K562 (cell line): ENCODE measurements around the gene USP24. TPM values are rescaled to one million over a fixed set of nuclear protein-coding genes. Genes with fewer than 3 reads are reported as not detected.

Source experiments
- ARID3B ChIP-seq: fragments of 250-450 bp; sonication (Bioruptor Pico); IDR thresholded peaks from 2 replicates; pipeline ENCODE4 v1.4.0; 2020; ENCODE audit warnings: borderline replicate concordance
- CHCHD3 ChIP-seq: fragments of 250-450 bp; sonication (Bioruptor Pico); IDR thresholded peaks from 2 replicates; pipeline ENCODE4 v2.1.2; 2022; ENCODE audit warnings: mild to moderate bottlenecking
- E2F3 ChIP-seq: fragments of 250-450 bp; sonication (Bioruptor Pico); IDR thresholded peaks from 2 replicates; pipeline ENCODE4 v1.4.0; 2020; ENCODE audit warnings: mild to moderate bottlenecking
- GATAD2B ChIP-seq: fragments of 450-650 bp; IDR thresholded peaks from 2 replicates; pipeline ENCODE4 v1.6.1; 2017; ENCODE audit warnings: mild to moderate bottlenecking, borderline replicate concordance
- GTF2A2 ChIP-seq: IDR thresholded peaks from 2 replicates; pipeline ENCODE4 v1.6.1; 2016; ENCODE audit warnings: mild to moderate bottlenecking, missing genetic modification characterization, missing compliant biosample characterization
- GTF2E2 ChIP-seq: fragments of 200-800 bp; sonication (Bioruptor generic); IDR thresholded peaks from 2 replicates; pipeline ENCODE4 v1.6.1; 2016; ENCODE audit warnings: missing genetic modification characterization, missing compliant biosample characterization
- HNRNPLL ChIP-seq: fragments of 200-400 bp; formaldehyde crosslinking; IDR thresholded peaks from 2 replicates; pipeline ENCODE4 v1.6.1; 2017; ENCODE audit warnings: low read length, low read depth, mild to moderate bottlenecking; ENCODE audit not compliant: poor library complexity, severe bottlenecking
- MAZ ChIP-seq, 2 experiments: fragments of 450-650 bp in 1 of 2; sonication (generic) in 1 of 2; formaldehyde crosslinking; IDR thresholded peaks in 1 of 2; conservative IDR thresholded peaks in 1 of 2; 2 replicates each; pipeline versions ENCODE4 v1.4.0 to v1.5.0; 2020; ENCODE audit warnings: mild to moderate bottlenecking in 1 of 2, missing genetic modification reagents in 1 of 2
- PCBP1 ChIP-seq: fragments of 200-400 bp; formaldehyde crosslinking; IDR thresholded peaks from 2 replicates; pipeline ENCODE4 v1.6.1; 2018; ENCODE audit warnings: mild to moderate bottlenecking, low read depth, low read length; ENCODE audit not compliant: poor library complexity, severe bottlenecking
- PHTF2 ChIP-seq: fragments of 250-450 bp; sonication (Bioruptor Pico); IDR thresholded peaks from 2 replicates; pipeline ENCODE4 v1.5.0; 2021; ENCODE audit warnings: mild to moderate bottlenecking
- POLR2AphosphoS5 ChIP-seq: IDR thresholded peaks from 2 replicates; pipeline ENCODE4 v1.6.1; 2011; ENCODE audit warnings: mild to moderate bottlenecking, low read depth, low read length, moderate library complexity; ENCODE audit not compliant: control insufficient read depth, insufficient read depth
- POLR2B ChIP-seq: fragments of 450-650 bp; IDR thresholded peaks from 2 replicates; pipeline ENCODE4 v1.6.1; 2018; ENCODE audit warnings: low read depth; ENCODE audit not compliant: partially characterized antibody
- POLR2G ChIP-seq: fragments of 200-400 bp; formaldehyde crosslinking; IDR thresholded peaks from 2 replicates; pipeline ENCODE4 v1.6.1; 2017; ENCODE audit warnings: low read depth, mild to moderate bottlenecking, antibody characterized with exemption, low read length, moderate library complexity
- RBBP5 ChIP-seq: fragments of 200-600 bp; sonication (generic); IDR thresholded peaks from 2 replicates; pipeline ENCODE4 v1.6.1; 2012; ENCODE audit warnings: borderline replicate concordance, mild to moderate bottlenecking, low read length, control low read depth, inconsistent platforms; ENCODE audit not compliant: insufficient read depth, poor library complexity, severe bottlenecking
- RBFOX2 ChIP-seq: fragments of 200-400 bp; formaldehyde crosslinking; IDR thresholded peaks from 2 replicates; pipeline ENCODE4 v1.6.1; 2017; ENCODE audit warnings: low read depth, mild to moderate bottlenecking, low read length, moderate library complexity
- SMAD3 ChIP-seq: fragments of 450-650 bp; formaldehyde crosslinking; conservative IDR thresholded peaks from 2 replicates; pipeline ENCODE4 v1.4.0; 2020; ENCODE audit warnings: mild to moderate bottlenecking
- SP2 ChIP-seq: IDR thresholded peaks from 2 replicates; pipeline ENCODE4 v1.6.1; 2011; ENCODE audit warnings: mild to moderate bottlenecking, low read depth, low read length, moderate library complexity; ENCODE audit not compliant: poor library complexity, severe bottlenecking; ENCODE audit errors: extremely low read depth
- TAL1 ChIP-seq: fragments of 450-650 bp; IDR thresholded peaks from 2 replicates; pipeline ENCODE4 v1.6.1; 2016; ENCODE audit warnings: mild to moderate bottlenecking
- WHSC1 ChIP-seq: IDR thresholded peaks from one replicate; pipeline ENCODE4 v1.6.1; 2012; ENCODE audit warnings: low read length, control low read depth, inconsistent platforms
- XRCC3 ChIP-seq: fragments of 450-650 bp; IDR thresholded peaks from 2 replicates; pipeline ENCODE4 v1.6.1; 2017; ENCODE audit warnings: mild to moderate bottlenecking, moderate library complexity
- ZBTB17 ChIP-seq: fragments of 450-650 bp; formaldehyde crosslinking; IDR thresholded peaks from 2 replicates; pipeline ENCODE4 v1.4.0; 2020; ENCODE audit warnings: mild to moderate bottlenecking
- ZFP91 ChIP-seq: sonication (generic); formaldehyde crosslinking; IDR thresholded peaks from 2 replicates; pipeline ENCODE4 v1.8.0; 2022; ENCODE audit warnings: mild to moderate bottlenecking, missing genetic modification reagents
- ZNF583 ChIP-seq: fragments of 250-450 bp; sonication (Bioruptor Pico); IDR thresholded peaks from 2 replicates; pipeline ENCODE4 v1.4.0; 2020
- polyA plus RNA-seq, 8 experiments: library from polyadenylated mRNA; depleted of rRNA in 4 of 8; stranded (reverse) in 5 of 8; unstranded in 3 of 8; fragments of >200 nt; fragmentation: Nextera tagmentation in 2 of 8; fragmentation: Illumina TruSeq in 1 of 8; extraction: Ambion mirVana in 2 of 8; extraction: Trizol in 1 of 8; gene quantifications; 2 replicates each; pipeline versions ENCODE4 v1.2.1 to v1.2.3, GENCODE V29; 2011 to 2014; ENCODE audit warnings: inconsistent platforms in 1 of 8, missing spikeins in 1 of 8
- total RNA-seq, 7 experiments: library from RNA; depleted of rRNA in 6 of 7; stranded (reverse); fragments of >200 nt in 6 of 7; fragmentation: Illumina TruSeq in 2 of 7; extraction: Trizol in 2 of 7; gene quantifications; 2 replicates each; pipeline versions ENCODE4 v1.2.1 to v1.2.3, GENCODE V29; 2011 to 2021; ENCODE audit warnings: low replicate concordance in 1 of 7
- TF ChIP-seq, protein P1 (sequence below), 2 experiments: IDR thresholded peaks; 2 replicates each; pipeline ENCODE4 v1.6.1; 2011; ENCODE audit warnings: borderline replicate concordance in 1 of 2, control low read depth in 1 of 2, low read depth in 1 of 2, low read length in 1 of 2, mild to moderate bottlenecking in 1 of 2, mixed read lengths in 1 of 2, moderate library complexity in 1 of 2; ENCODE audit not compliant: insufficient read depth in 1 of 2, insufficient read length in 1 of 2, poor library complexity in 1 of 2, severe bottlenecking in 1 of 2; ENCODE audit errors: extremely low read depth in 1 of 2

Gene USP24
- total and polyA plus RNA-seq, 9 of the 15 experiments (the other 6 are each of a cell fraction or from before 2014, with no cell fraction given) = 7.7 to 62.6 (median 36.8) TPM

GRCh38 chr1:55215194-55216021, at the start of gene USP24 (continued):
- TF ChIP-seq RBFOX2 (peak; percentile 95), ARID3B (CRISPR knock-in tag) (no peak), GTF2A2 (tag) (0 out of 2 replicates have a peak, but pooled peaks have one; percentile 5), HNRNPLL (peak; percentile 25), SP2 (no peak), PHTF2 (CRISPR knock-in tag) (no peak), POLR2B (peak; percentile 60), PCBP1 (peak; percentile 47), POLR2AphosphoS5 (peak; percentile 84), CHCHD3 (no peak), WHSC1 (no peak), ZBTB17 (CRISPR knock-in tag) (peak; percentile 22; the same call in 1 of the 2 replicates), RBBP5 (peak; percentile 63), GATAD2B (peak; percentile 77), MAZ (CRISPR knock-in tag; conservative IDR thresholded peaks at IDR 0.05 in 1 of 2, IDR thresholded peaks at IDR 0.05 in 1 of 2) (peak; percentile 90 to 98), E2F3 (peak; percentile 22), POLR2G (peak; percentile 96), ZFP91 (CRISPR knock-in tag) (no peak), XRCC3 (no peak), SMAD3 (CRISPR knock-in tag) (no peak), TAL1 (no peak), GTF2E2 (peak; percentile 96), ZNF583 (CRISPR knock-in tag) (0 out of 2 replicates have a peak, but pooled peaks have one; percentile 29)
- TF ChIP-seq, protein P1, sequence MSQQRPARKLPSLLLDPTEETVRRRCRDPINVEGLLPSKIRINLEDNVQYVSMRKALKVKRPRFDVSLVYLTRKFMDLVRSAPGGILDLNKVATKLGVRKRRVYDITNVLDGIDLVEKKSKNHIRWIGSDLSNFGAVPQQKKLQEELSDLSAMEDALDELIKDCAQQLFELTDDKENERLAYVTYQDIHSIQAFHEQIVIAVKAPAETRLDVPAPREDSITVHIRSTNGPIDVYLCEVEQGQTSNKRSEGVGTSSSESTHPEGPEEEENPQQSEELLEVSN (IDR thresholded peaks at IDR 0.05; ENCODE audit: borderline replicate concordance in 1 of 2, extremely low read depth in 1 of 2, insufficient read depth in 1 of 2, insufficient read length in 1 of 2, low read depth in 1 of 2, low read length in 1 of 2, poor library complexity in 1 of 2, severe bottlenecking in 1 of 2) = peak in 1 of 2 experiments; percentile 36
